Small intestine (tissue), 7 donors: ENCODE data around the gene TIMM17B. TPM values are rescaled to one million over a fixed set of nuclear protein-coding genes. Genes with fewer than 3 reads are reported as not detected.

ENCODE experiments used
- DNase-seq, 2 donors: peaks; one replicate each; pipeline versions ENCODE4 v3.0.0 to v3.0.0-alpha.2; 2013
- FAIRE-seq: peaks from 2 replicates; lab custom pipeline; 2012; peaks lifted over from hg19 to GRCh38; lab: Jason Lieb, UNC
- H3K27ac ChIP-seq, 3 donors: one replicate each; pipeline ENCODE4 v1.5.1; 2013; ENCODE audit warnings: low read length in 2 of 3, mild to moderate bottlenecking in 2 of 3, control low read depth in 1 of 3, inconsistent platforms in 1 of 3, low read depth in 1 of 3, moderate library complexity in 1 of 3
- H3K27me3 ChIP-seq, 3 donors: one replicate each; pipeline ENCODE4 v1.6.1; 2013; ENCODE audit warnings: low read length in 3 of 3, inconsistent platforms in 1 of 3; ENCODE audit not compliant: control insufficient read depth in 3 of 3, insufficient read depth in 3 of 3
- H3K36me3 ChIP-seq, 3 donors: one replicate each; pipeline ENCODE4 v1.6.1; 2013; ENCODE audit warnings: low read length in 3 of 3, inconsistent platforms in 1 of 3, low read depth in 1 of 3, mild to moderate bottlenecking in 1 of 3, moderate library complexity in 1 of 3; ENCODE audit not compliant: control insufficient read depth in 3 of 3, insufficient read depth in 2 of 3
- H3K4me1 ChIP-seq, 3 donors: one replicate each; pipeline ENCODE4 v1.6.1; 2013; ENCODE audit warnings: low read length in 2 of 3, inconsistent platforms in 1 of 3, low read depth in 1 of 3, mild to moderate bottlenecking in 1 of 3, moderate library complexity in 1 of 3; ENCODE audit not compliant: control insufficient read depth in 3 of 3, insufficient read depth in 2 of 3
- H3K4me3 ChIP-seq, 3 donors: one replicate each; pipeline ENCODE4 v1.5.1; 2013; ENCODE audit warnings: low read length in 3 of 3, control low read depth in 1 of 3, inconsistent platforms in 1 of 3, low read depth in 1 of 3, mild to moderate bottlenecking in 1 of 3, moderate library complexity in 1 of 3
- H3K9me3 ChIP-seq, 2 donors: one replicate each; pipeline ENCODE4 v1.6.1; 2013; ENCODE audit warnings: low read depth in 1 of 2, low read length in 1 of 2; ENCODE audit not compliant: control insufficient read depth in 2 of 2, insufficient read depth in 1 of 2
- WGBS, 3 donors: extraction: QIAGEN DNeasy Blood & Tissue Kit; methylation state at CpG; one replicate each; pipeline ENCODE4 v1.1.7; 2013; 5-methylcytosine and 5-hydroxymethylcytosine counted together
- polyA plus RNA-seq, 4 donors: library from polyadenylated mRNA; stranded (reverse) in 3 of 4; unstranded in 1 of 4; fragments of 200-250 nt in 3 of 4; fragments of 120-200 nt in 1 of 4; gene quantifications; one replicate each; pipeline versions ENCODE4 v1.2.1 to v1.2.3, GENCODE V29; 2013
- donor health status: healthy with polysubstance abuse.
- donor health status: control.
- donor health status: control.
- donor health status: Bipolar disorder and iron deficiency.
- donor health status: healthy.

TIMM17B gene
- polyA plus RNA-seq, 4 donors: 43.3 to 72.5 (median 66.1) TPM

DNA sequence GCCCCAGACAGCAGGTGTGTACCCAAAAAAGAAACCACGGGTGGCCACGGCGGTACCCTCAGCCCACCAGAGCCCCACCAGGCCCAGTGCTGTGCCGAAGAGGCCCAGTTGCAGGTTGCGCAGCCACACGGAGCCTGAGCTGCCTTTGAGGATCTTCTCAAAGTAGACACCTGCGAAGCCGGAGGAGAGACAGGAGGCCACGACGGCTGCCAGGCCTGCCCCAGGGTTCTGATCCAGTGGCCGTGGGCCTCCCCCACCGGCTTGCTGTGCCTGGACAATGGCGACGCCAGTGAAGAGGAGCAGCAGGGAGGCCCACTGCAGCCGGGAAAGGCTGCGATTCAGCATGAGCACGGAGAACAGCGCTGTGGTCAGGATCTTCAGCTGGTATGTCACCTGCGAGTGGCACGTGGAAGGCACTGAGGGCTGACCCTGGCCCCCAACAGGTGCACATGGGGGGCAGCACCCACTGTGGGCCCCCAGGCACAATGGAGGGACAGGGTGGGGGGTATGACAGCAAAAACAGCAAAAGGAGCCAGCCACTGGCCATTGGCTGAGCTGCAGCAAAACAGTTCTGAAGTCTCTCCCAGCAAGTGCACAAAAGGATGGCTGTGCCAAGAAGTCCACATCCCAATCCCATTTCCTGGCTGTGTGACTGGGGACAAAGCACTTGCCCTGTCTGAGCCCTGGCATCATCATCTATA, 7.7 kb upstream of the TIMM17B start:
- WGBS, 3 donors: 83 to 91% (median 83%) methylated on average over 17 to 20 of the region's 20 CpGs
- Histone ChIP-seq H3K4me3 (no peak overlapping the region), H3K36me3 (peaks cover 0 to 64% (median 0%) of the 10 kb centered on the region in 3 donors), H3K9me3 (no peaks in the 10 kb centered on the region), H3K27me3 (no peaks in the 10 kb centered on the region), H3K4me1 (no peaks in the 10 kb centered on the region), H3K27ac (no peak overlapping the region)
- DNase-seq (no peak), FAIRE-seq (no peak)

- no peak for DNase-seq
- H3K4me1 ChIP-seq: no peaks in the 10 kb centered on the region
- no peaks in the 10 kb centered on the region for H3K9me3 ChIP-seq
- H3K4me3 ChIP-seq: no peak overlapping the region
- H3K36me3 ChIP-seq: peaks cover 0 to 62% (median 0%) of the 10 kb centered on the region in 3 donors
- H3K27ac ChIP-seq: no peak overlapping the region
- 84 to 92% (median 89%) methylated on average over 12 to 14 of the region's 14 CpGs for WGBS, 3 donors
- no peak for FAIRE-seq
- H3K27me3 ChIP-seq: no peaks in the 10 kb centered on the region
Observed at GRCh38 chrX:48904626-48905025, 7.1 kb upstream of the TIMM17B start.

DNA sequence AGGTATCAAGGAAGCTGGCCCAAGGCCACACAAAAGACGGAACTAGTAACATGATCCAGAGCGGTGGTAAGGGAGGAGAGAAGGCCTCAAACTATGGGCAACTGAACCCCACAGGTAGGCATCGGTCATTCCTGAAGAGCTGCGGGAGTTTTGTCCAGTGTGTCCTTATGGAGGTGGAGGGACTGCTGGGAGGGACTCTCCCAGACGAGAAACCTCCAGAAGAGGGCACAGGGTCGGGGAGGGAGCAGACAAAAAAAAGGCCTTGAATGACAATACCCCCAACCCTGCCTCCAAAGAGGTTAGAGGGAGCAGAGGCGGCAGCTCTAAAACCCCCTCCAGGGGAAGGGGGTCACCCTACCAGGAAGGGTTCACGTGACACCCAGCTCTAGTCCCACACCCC, 6.6 kb upstream of the TIMM17B start:
- FAIRE-seq (no peak), DNase-seq (no peak)
- no peak overlapping the region for H3K27ac ChIP-seq
- H3K4me1 ChIP-seq: no peaks in the 10 kb centered on the region
- no peaks in the 10 kb centered on the region for H3K9me3 ChIP-seq
- no peaks in the 10 kb centered on the region for H3K27me3 ChIP-seq
- peaks cover 0 to 61% (median 0%) of the 10 kb centered on the region in 3 donors for H3K36me3 ChIP-seq
- WGBS, 3 donors: 78 to 83% (median 83%) methylated on average over 8 of the region's 8 CpGs
- no peak overlapping the region for H3K4me3 ChIP-seq

DNA sequence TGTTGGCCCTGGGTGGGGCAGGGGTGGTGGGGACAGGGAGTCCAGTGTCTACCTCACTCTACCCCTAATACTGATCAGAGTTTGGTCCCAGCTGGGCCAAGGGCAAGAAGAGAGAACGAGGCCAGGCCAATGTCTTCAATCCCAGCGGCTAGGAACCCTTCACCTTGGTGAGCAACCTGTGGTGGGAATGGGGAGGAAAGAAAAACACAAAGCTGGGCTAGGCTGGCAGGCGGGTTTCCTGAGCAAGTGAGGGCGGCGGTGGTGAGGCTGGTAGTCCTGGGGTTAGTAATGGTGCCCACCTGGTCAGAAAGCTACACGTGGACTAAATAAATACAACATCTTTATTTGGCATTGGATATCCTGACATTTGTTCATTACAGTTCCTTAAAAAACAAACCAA, 5.7 kb upstream of the TIMM17B start:
- Histone ChIP-seq H3K4me1 (peaks cover 0 to 4% (median 0%) of the 10 kb centered on the region in 3 donors), H3K36me3 (peaks cover 0 to 63% (median 0%) of the 10 kb centered on the region in 3 donors), H3K27ac (no peak overlapping the region), H3K27me3 (no peaks in the 10 kb centered on the region), H3K9me3 (no peaks in the 10 kb centered on the region), H3K4me3 (no peak overlapping the region)
- FAIRE-seq: no peak
- DNase-seq: no peak
- WGBS, 3 donors: 88 to 94% (median 93%) methylated on average over 5 to 6 of the region's 6 CpGs

GRCh38 chrX:48902776-48903175, 5.2 kb upstream of the TIMM17B start:
- 90 to 94% (median 91%) methylated on average over 10 to 14 of the region's 14 CpGs for WGBS, 3 donors
- no peaks in the 10 kb centered on the region for H3K9me3 ChIP-seq
- no peak for FAIRE-seq
- no peak overlapping the region for H3K4me3 ChIP-seq
- H3K27me3 ChIP-seq: no peaks in the 10 kb centered on the region
- peaks cover 0 to 62% (median 0%) of the 10 kb centered on the region in 3 donors for H3K36me3 ChIP-seq
- H3K27ac ChIP-seq: no peak overlapping the region
- no peak for DNase-seq
- peaks cover 0 to 4% (median 0%) of the 10 kb centered on the region in 3 donors for H3K4me1 ChIP-seq

GRCh38 chrX:48902135-48902534, 4.6 kb upstream of the TIMM17B start:
- WGBS, 3 donors: 91 to 95% (median 94%) methylated on average over 19 to 20 of the region's 20 CpGs
- Histone ChIP-seq H3K36me3 (peaks cover 0 to 59% (median 0%) of the 10 kb centered on the region in 3 donors), H3K4me3 (no peak overlapping the region), H3K27me3 (no peaks in the 10 kb centered on the region), H3K4me1 (peaks cover 0 to 4% (median 0%) of the 10 kb centered on the region in 3 donors), H3K9me3 (no peaks in the 10 kb centered on the region), H3K27ac (no peak overlapping the region)
- no peak for DNase-seq
- FAIRE-seq: no peak

- WGBS, 3 donors: 80 to 93% (median 87%) methylated on average over 6 to 7 of the region's 7 CpGs
- Histone ChIP-seq H3K4me1 (peaks cover 0 to 9% (median 6%) of the 10 kb centered on the region in 3 donors), H3K27me3 (no peaks in the 10 kb centered on the region), H3K27ac (no peak overlapping the region), H3K9me3 (no peaks in the 10 kb centered on the region), H3K36me3 (peaks cover 0 to 51% (median 0%) of the 10 kb centered on the region in 3 donors), H3K4me3 (no peak overlapping the region)
- no peak for DNase-seq
- no peak for FAIRE-seq
Observed at GRCh38 chrX:48901069-48901468, 3.5 kb upstream of the TIMM17B start.

DNA sequence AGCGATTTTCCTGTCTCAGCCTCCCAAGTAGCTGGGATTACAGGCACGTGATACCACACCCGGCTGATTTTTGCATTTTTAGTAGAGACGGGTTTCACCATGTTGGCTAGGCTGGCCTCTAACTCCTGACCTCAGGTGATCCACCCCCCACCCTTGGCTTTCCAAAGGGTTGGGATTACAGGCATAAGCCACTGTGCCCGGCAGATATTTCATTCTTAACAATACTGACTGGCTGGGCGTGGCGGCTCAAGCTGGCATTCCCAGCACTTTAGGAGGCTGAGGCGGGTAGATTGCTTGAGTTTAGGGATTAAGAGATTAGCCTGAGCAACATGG, 1.5 kb upstream of the TIMM17B start:
- no peak overlapping the region for H3K27ac ChIP-seq
- peaks cover 0 to 9% (median 6%) of the 10 kb centered on the region in 3 donors for H3K4me1 ChIP-seq
- no peak overlapping the region for H3K4me3 ChIP-seq
- peaks cover 0 to 46% (median 0%) of the 10 kb centered on the region in 3 donors for H3K36me3 ChIP-seq
- no peaks in the 10 kb centered on the region for H3K27me3 ChIP-seq
- 38 to 74% (median 70%) methylated on average over 8 of the region's 8 CpGs for WGBS, 3 donors
- FAIRE-seq (no peak), DNase-seq (no peak)
- no peaks in the 10 kb centered on the region for H3K9me3 ChIP-seq
